GM19328 (cell line): ENCODE data around the gene TFDP1.

Experiments
- ATAC-seq: cut with Tn5 transposase; IDR thresholded peaks from one replicate; pipeline ENCODE4 v1.9.1; 2021; ENCODE audit warnings: mild to moderate bottlenecking, moderate library complexity; ENCODE audit not compliant: unreplicated experiment

Gene TFDP1, protein sequence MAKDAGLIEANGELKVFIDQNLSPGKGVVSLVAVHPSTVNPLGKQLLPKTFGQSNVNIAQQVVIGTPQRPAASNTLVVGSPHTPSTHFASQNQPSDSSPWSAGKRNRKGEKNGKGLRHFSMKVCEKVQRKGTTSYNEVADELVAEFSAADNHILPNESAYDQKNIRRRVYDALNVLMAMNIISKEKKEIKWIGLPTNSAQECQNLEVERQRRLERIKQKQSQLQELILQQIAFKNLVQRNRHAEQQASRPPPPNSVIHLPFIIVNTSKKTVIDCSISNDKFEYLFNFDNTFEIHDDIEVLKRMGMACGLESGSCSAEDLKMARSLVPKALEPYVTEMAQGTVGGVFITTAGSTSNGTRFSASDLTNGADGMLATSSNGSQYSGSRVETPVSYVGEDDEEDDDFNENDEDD

DNA sequence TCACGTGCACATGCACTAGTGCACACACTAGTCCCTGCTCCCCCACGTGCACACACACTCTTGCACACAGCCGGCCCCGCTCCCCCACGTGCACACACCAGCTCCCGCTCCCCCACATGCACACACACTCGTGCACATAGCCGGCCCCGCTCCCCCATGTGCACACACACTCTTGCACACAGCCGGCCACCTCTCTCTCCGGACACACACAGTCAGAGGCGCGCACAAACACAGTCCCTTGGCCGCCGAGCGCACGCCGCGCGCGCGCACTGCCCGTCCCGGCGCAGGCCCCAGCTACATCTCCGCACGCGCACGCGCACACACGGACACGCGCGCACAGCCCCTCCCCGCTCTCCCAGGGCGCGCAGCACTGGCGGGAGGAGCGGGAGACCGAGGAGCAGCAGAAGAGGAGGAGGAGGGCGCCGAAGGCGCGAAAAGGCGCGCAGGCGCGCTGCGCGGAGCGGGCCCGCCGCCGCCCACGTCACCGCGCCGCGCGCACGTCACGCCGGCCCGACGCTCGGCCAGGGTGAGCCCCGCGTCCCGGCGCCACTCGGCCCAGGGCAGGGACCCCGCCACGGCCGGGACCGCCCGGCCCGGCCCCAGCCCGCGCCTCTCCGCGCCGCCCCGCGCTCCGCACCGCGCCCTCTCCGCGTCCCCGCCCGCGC lies at the start of gene TFDP1:
TFDP1 (plus strand) TSS at position 549 of the 665 bp plus-strand sequence. CDS start 1,085 bp downstream, outside the sequence.
- peak; percentile 74 for ATAC-seq

DNA sequence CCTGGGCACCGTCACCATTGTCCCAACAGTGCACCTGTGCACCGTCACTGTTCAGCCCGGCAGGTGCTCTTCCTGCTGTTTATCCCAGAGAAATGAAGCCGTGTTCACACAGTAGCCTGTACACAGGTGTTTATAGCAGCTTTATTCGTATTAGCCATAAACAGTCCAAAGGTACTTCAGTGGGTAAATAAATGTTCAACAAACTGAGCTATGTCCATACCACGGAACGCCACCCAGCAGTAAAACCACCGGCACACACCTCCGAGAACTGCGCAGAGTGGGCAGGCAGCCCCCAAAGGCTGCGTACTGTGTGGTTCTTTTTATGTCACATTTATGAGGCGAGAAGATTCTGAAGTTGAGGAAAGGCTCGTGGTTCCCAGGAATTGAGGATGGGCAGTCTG lies 49.2 kb upstream of the TFDP1 start:
- ATAC-seq: no peak

DNA sequence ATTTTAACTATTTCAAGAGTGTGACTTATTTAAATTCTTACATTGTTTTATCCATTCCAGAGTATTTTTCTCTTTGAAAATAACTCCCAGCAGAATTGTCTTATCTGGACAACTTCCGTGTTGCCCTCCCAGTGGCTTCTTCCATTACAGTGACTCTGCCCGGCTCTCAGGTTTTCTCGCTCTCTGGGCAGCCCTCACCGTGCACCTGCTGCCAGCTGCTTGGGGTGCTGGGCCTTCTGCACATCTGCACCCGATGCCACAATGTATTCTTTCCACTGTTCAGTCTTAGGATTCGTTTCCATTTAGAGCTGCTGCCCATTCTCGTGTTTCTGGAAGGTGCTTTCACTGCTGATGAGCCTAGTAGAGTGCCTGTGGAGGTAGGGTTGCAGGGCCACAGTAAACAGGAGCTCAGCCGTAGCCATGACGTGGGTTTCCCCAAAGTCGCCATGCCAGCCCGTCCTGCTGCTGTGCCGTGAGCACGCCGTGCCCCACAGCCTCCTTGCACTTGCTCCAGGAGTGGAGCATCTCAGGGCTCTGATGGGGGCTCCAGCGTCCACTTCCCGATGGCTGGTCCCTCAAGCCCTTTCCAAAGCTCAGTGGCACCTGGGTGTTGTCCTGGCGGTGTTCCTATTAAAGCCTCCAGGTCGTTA lies 48.0 kb upstream of the TFDP1 start:
- no peak for ATAC-seq

DNA sequence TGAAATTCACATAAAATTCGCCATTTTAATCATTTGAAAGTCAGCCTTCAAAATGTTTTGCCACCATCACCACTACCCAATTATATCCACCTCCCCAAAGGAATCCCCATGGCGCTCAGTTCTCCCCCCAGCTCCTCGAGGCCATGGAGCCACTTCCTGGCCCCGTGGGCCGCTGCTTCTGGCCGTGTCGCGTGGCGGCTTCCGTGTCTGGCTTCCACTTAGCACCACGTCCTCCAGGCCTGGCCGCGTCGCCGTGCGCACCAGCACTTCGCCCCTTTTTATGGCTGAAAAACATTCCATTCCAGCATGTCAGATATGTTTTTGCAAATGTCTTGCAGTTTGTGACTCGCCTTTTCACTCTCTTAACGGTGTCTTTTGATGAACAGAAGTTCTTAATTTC lies 47.3 kb upstream of the TFDP1 start:
- ATAC-seq: no peak

DNA sequence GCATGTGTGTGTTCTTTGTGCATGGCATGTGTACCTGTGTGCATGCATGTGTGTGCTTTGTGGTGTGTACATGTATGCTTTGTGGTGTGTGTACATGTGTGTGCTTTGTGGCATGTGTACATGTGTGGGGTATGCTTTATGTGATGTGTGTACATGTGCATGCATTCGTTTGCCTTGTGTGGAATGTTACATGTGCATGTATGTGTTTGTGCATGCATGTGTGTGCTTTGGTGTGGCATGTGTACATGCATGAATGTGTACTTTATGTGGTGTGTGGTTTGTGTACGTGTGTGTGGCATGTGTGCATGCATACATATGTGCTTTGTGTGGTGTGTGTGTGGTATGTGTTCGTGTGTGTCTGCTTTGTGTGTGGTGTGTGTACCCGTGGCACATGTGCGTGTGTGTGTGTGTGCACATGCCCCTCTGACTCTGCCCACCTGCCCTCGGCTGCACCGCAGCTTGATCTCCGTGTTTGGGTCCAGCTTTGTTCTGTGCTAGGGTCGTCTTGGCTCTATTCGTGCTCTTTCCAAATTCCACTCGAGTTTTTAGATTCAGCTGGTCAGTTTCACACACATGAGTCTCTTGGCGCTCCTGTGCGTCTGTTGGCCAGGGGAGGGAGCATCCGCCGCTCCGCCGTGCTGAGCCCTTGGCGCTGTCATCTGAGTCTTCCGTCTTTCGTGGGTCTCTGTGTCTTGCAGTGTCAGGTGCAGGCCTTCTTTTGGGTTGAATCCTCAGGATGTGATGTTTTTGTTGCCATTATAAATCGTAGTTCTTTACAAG lies 46.5 kb upstream of the TFDP1 start:
- no peak for ATAC-seq

DNA sequence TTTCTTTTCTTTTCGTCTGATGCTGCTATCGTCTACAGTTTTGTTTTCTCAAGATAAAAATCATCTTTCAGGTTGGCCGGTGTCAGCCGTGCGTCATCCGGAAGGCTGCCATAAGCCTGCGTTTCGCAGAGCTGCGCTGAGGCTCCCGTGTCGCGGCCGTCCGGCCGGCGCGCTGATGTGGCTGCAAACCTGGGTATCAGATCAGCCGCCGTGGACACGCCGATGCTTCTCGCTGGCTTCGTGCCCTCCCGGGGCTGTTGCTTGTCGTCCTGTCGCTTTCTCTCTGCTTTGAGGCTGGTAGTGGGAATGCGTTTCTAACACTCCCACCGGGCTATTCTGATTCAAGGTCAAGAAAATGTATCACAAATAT lies 45.9 kb upstream of the TFDP1 start:
- no peak for ATAC-seq

DNA sequence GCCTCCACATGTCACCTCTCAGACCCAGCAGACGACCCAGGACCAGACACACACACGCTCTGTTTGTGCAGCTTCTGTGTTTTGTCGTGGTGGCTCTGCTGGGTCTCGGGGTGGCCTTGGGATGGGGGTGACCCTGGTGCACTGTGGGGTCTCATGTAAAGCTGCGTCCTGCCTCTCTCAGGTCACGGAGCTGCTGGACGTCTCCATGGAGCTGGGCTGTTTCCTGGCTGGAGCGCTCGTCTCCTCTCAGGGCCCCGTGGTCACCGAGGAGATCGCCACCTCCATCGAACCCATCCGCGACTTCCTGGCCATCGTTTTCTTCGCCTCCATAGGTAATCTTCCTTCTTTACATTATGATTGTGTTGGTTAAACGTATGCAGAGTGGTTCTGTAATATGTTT lies 45.4 kb upstream of the TFDP1 start:
- ATAC-seq: no peak

DNA sequence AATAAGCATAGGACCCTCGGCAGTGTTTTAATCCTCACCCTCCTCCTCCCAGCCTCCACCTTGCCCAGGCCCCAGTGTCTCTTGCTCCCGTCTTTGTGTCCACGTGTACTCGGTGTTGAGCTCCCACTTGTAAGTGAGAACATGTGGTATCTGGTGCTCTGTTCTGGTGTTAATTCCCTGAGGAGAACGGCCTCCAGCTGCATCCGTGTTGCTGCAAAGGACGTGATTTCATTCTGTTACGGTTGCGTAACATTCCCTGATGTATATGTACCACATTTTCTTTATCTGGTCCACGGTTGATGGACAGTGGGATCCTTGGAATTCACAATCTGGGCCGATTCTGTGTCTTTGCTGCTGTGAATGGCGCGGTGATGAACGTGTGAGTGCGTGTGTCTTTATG lies 44.7 kb upstream of the TFDP1 start:
- ATAC-seq: no peak

DNA sequence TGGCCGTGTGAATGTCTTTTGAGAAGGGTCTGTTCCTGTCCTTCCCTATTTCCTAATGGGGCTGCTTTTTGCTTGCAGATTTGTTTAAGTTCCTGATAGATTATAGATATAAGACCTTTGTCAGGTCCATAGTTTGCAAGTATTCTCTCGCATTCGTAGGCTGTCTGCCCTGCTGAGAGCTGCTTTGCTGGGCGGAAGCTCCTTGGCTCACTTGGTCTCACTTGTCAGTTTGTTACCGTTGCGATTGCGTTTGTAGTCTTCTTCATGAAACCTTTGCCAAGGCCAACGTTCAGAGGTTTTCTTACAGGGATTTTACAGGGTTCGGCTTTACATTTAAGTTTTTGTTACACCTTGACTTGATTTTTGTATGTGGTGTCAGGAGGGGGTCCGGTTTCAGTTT lies 44.0 kb upstream of the TFDP1 start:
- ATAC-seq: no peak

DNA sequence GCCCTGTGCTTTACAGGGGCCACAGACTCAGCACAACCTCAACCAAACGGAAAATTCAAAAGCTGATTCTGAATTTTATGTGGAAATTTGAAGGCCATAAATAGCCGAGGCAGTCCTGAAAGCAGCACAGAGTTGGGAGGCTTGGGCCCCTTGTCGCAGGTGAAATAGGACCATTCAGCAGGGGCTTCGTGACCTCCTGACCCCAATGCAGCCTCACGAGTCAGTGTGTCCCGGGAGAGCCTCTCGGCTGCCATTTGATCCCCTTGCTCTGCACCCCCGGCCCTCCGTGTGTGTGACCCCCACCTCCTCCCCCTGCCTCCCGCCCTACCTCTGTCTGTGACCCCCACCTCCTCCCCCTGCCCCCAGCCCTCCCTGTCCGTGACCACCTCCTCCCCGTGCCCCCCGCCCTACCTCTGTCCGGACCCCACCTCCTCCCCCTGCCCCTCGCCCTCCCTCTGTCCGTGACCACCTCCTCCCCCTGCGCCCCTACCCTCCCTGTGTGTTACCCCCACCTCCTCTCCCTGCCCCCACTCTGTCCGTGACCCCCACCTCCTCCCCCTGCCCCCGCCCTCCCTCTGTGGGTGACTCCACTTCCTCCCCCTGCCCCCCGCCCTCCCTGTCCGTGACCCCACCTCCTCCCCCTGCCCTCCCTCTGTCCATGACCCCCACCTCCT lies 41.7 kb upstream of the TFDP1 start:
- no peak for ATAC-seq

DNA sequence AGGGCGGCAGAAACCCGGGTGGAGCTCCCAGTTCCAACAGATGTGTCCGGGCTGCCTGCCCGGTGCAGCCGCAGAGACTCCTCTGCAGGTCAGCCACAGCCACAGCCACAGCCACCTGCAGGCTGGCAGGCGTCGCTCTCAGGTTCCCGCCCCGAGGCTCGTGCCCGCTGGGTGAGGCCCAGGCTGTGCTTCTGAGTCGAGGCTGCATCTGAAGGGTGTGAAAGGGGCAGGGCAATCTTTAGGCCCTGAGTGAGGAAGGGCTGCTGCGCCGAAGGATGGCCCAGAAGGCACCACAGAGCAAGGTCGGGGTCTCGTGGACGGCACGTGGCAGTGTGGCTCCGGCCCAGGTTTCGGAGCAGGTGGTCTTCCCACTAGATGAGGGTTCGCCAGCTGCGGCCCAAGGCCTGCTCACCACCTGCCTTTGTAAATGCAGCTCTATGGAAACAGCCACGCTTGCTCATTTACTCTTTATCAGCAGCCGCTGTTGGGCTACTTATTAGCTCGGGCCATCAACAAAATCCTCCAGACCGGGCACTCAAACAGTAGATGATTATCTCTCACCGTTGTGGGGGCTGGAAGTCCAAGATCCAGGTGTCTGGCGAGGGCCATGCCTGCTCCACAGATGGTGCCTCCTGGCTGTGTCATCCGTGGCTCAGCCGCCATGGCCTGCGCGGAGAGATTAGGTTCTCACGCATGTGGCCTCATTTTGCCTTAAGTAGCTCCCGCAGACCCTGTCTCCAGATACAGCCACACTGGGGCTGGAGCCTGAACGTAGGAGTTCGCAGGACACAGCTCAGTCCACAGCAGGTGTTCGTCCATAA lies 40.3 kb upstream of the TFDP1 start:
- no peak for ATAC-seq

DNA sequence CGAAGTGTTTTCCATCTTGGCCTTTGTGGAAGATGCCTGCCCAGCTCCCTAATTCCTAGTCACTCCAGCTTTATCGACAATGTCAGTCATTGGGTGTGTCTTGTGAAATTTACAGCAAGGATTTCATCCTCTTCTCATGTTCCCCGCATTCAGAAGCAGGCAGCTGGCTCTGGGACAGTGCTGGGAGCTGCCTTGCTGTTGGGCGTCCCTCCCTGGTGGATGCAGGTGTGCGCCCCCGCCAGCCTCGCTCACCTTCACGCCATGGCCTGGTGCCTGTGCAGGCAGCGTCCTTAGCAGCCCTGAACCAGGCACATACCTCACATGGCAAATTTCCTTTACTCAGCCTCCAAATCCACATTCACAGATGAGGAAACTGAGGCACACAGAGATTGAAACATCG lies 39.7 kb upstream of the TFDP1 start:
- no peak for ATAC-seq

DNA sequence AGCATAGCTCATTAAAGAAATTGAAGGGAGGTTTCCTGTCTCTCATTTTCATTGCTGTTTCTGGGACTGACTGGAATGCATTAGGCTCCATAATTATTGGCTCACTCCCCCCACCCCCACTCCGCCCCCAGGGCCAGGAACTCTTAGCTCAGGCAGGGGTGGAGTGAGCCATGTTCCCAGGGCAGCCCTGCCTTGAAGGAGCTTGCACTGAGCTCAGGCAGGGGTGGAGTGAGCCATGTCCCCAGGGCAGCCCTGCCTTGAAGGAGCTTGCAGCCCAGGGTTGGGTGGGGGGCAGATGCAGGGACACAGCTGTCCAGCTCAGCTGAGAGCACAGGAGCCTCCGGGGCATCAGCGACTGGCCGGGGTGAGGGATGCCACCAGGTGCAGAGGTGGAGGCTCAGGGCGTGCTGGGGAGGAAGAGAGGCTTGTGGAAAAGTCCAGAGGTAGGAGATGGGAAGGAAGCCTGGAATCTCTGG lies 39.1 kb upstream of the TFDP1 start:
- no peak for ATAC-seq

DNA sequence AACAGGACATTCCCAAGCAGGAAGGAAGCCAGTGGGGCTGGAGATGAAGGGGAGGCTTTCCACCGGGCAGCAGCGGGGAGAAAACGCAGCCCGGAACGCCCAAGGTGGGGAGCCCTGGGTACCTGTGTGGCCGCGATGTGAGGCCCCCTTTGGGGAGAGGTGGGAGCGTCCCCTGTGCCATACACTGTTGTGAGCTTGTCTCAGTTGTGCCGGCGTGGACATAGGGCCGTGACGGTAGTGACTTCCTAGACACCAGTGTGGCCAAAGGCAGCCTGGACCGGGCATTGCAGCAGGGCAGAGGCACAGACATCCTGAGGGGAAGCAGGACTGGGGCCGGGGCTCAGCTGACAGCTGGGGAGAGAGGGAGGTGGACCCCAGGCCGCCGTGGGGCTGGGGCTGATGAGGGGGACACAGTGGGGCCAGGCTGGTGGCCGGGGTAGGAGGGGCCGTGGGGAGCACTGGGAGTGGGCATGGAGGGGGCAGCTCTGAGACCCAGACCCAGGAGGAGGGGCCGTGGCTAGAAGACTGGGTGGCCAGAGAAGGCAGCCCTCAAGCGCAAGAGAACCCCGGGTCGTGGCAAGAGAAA lies 38.5 kb upstream of the TFDP1 start:
- ATAC-seq: no peak

DNA sequence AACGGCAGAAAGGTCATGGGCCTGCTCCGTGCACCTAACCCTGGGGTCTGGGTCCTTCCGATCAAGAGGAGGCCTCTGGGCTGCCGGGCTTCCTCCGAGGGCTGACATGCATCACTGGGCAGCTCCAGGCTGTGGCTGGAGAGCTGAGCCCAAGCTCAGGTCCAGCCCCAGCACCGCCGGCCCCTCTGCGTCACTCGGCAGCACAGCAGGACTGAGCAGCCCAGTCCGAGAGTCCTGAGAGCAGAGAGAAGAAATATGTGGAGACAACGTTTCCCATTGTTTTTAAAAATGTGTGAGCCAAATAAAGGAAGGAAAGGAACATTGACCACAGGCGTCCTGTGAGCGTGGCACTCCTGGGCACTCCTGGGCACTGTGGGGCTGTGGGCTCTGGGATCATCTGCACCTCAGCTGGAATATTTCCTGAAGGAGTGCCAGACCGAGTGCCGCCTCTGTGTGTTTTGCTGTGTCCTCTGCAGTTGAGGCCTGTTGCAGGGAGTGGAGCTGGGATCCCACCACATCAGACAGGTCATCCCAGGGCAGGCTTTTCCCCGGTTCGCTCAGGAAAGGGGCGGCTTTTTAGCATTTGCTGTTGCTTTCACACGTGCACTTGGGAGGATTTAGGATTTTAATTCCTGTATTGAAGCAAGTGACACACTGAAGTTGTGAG lies 37.8 kb upstream of the TFDP1 start:
- ATAC-seq: no peak

DNA sequence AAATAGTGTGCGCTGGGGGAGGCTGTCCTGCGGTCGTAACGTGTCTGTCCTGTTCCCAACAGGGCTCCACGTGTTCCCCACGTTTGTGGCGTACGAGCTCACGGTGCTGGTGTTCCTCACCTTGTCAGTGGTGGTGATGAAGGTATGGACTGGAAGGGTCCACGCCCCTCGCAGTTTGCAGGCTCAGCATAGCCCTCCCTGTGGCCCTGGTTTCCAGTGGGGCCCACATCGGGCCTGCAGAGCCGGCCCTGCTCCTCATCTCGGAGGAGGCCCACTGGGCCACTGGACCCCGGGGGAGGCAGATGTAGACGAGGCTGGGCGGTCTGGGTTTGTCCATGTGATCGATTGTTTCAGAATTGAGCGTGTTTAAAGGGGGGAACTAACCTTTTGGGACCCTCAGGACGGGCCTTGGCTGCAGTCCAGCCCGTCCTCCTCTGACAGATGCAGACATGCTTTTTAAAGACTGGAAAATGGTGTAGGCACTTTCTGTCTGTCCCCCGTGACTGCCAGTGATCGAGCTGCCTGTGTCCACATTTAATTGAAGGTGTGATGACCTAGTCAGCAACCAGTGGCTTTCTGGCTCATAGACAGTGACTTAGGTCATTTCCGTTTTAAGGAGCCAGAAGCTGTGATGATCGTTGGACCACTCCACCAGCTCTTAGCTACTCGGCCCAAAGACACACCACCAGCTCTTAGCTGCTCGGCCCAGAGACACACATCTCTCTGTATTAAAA lies 37.1 kb upstream of the TFDP1 start:
- ATAC-seq: no peak

DNA sequence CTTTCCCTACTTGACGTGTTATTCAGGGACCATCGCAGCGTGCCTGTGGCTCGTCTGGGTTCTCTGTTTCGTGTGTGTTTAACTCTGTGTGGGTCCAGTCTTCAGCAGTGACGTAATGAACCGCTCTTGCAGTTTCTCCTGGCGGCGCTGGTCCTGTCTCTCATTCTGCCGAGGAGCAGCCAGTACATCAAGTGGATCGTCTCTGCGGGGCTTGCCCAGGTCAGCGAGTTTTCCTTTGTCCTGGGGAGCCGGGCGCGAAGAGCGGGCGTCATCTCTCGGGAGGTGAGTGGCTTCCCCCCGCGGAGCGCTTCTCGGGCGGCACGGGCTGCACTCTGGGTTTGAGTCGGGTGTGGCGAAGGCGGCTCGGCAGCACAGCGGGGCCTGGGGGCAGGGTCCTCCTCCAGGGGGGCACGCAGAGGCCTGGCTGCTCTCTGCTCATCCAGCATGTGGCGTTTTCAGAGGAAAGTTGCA lies 36.3 kb upstream of the TFDP1 start:
- no peak for ATAC-seq
